Stomach (tissue), 4 donors: ENCODE results near the gene RBFOX1.

ENCODE experiments used
- CTCF ChIP-seq, 7 experiments: fragments of 450-650 bp in 4 of 7; fragments of 200-600 bp in 3 of 7; sonication (generic) in 3 of 7; IDR thresholded peaks; one replicate each; pipeline ENCODE4 v1.5.1; 2016 to 2019; ENCODE audit warnings: antibody characterized with exemption in 7 of 7, control low read depth in 2 of 7, mild to moderate bottlenecking in 1 of 7
- EP300 ChIP-seq: sonication (generic); formaldehyde crosslinking; IDR thresholded peaks from one replicate; pipeline ENCODE4 v1.6.1; 2017; ENCODE audit warnings: antibody characterized with exemption
- POLR2A ChIP-seq, 4 donors: fragments of 450-650 bp; IDR thresholded peaks; one replicate each; pipeline ENCODE4 v1.6.1; 2016; ENCODE audit warnings: antibody characterized with exemption in 4 of 4, control low read depth in 2 of 4, mild to moderate bottlenecking in 1 of 4, moderate library complexity in 1 of 4
- POLR2AphosphoS5 ChIP-seq, 3 donors: sonication (generic); formaldehyde crosslinking; IDR thresholded peaks; one replicate each; pipeline ENCODE4 v1.6.1; 2016; ENCODE audit warnings: antibody characterized with exemption in 3 of 3

DNA sequence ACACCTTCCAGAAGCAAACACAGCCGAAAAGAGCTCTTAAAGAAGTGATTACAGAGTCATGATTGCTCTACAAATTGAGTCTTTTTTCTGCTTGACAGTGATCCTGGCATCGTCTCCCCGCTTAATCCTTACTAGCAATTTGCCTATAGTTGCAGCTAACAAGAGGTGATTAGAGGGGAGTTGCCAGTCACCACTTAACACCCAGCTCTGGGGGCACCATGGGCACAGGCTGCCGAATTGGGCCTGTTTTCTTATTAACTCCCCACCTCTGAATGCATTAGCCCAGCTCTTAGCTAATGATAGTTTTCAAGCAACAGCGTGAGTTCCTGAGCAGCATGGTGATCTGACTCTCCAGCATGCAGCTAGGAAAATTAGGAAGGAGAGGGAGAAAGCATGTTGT is 93.5 kb downstream of the RBFOX1 start:
- TF ChIP-seq CTCF (IDR thresholded peaks at IDR 0.05): no peak
- TF ChIP-seq POLR2AphosphoS5 (IDR thresholded peaks at IDR 0.05): no peak
- TF ChIP-seq POLR2A (IDR thresholded peaks at IDR 0.05): no peak
- no peak for TF ChIP-seq EP300
